ENCODE data around the gene ANKRD11.

ANKRD11 gene

GRCh38 chr16:89446136-89446974 is 44.0 kb downstream of the ANKRD11 start:
- no peak for TF ChIP-seq CTCF (IDR thresholded peaks at IDR 0.05; ENCODE audit: low read length, missing control alignments)
- DNase-seq (ENCODE audit: low read depth): no peak
- no peak overlapping the region for H3K4me3 ChIP-seq (replicated peaks; ENCODE audit: low read depth, low read length)

GRCh38 chr16:89445166-89445565 is 45.2 kb downstream of the ANKRD11 start:
- TF ChIP-seq CTCF (IDR thresholded peaks at IDR 0.05; ENCODE audit: low read length, missing control alignments): no peak
- DNase-seq (ENCODE audit: low read depth): no peak

GRCh38 chr16:89444728-89445127 is 45.6 kb downstream of the ANKRD11 start:
- no peak overlapping the region for H3K4me3 ChIP-seq (replicated peaks; ENCODE audit: low read depth, low read length)
- DNase-seq (ENCODE audit: low read depth): no peak

More at GRCh38 chr16:89445166-89445565, 45.2 kb downstream of the ANKRD11 start:
- no peak overlapping the region for H3K4me3 ChIP-seq (replicated peaks; ENCODE audit: low read depth, low read length)

GRCh38 chr16:89444151-89444723 is 46.1 kb downstream of the ANKRD11 start:
- TF ChIP-seq CTCF (IDR thresholded peaks at IDR 0.05; ENCODE audit: low read length, missing control alignments): no peak
- no peak overlapping the region for H3K4me3 ChIP-seq (replicated peaks; ENCODE audit: low read depth, low read length)
- no peak for DNase-seq (ENCODE audit: low read depth)

More at GRCh38 chr16:89444728-89445127, 45.6 kb downstream of the ANKRD11 start:
- TF ChIP-seq CTCF (IDR thresholded peaks at IDR 0.05; ENCODE audit: low read length, missing control alignments): no peak

GRCh38 chr16:89443727-89444084 is 46.7 kb downstream of the ANKRD11 start:
- TF ChIP-seq CTCF (IDR thresholded peaks at IDR 0.05; ENCODE audit: low read length, missing control alignments): no peak
- DNase-seq (ENCODE audit: low read depth): no peak
- H3K4me3 ChIP-seq (replicated peaks; ENCODE audit: low read depth, low read length): no peak overlapping the region

GRCh38 chr16:89442990-89443726 is 47.2 kb downstream of the ANKRD11 start:
- no peak for TF ChIP-seq CTCF (IDR thresholded peaks at IDR 0.05; ENCODE audit: low read length, missing control alignments)
- H3K4me3 ChIP-seq (replicated peaks; ENCODE audit: low read depth, low read length): no peak overlapping the region
- peak; percentile 63 for DNase-seq (ENCODE audit: low read depth)

Data from fibroblast of pulmonary artery (primary cell).